Neutrophil (primary cell): Measurements from ENCODE around the gene KRTAP2-3.

Experiments used
- H3K27ac ChIP-seq: fragments of 200-600 bp; sonication (generic); 2 replicates; pipeline ENCODE4 v1.5.1; 2016; ENCODE audit warnings: mild to moderate bottlenecking, moderate library complexity
- H3K27me3 ChIP-seq: fragments of 200-600 bp; sonication (generic); 2 replicates; pipeline ENCODE4 v1.6.0; 2016; ENCODE audit warnings: mild to moderate bottlenecking
- H3K36me3 ChIP-seq: fragments of 200-600 bp; sonication (generic); 2 replicates; pipeline ENCODE4 v1.5.1; 2017
- H3K4me1 ChIP-seq, 2 experiments: fragments of 200-600 bp in 1 of 2; sonication (generic) in 1 of 2; 1 replicate in 1 of 2; 2 replicates in 1 of 2; pipeline versions ENCODE4 v1.5.1 to v1.6.1; 2013 to 2016; ENCODE audit warnings: low read depth in 1 of 2, low read length in 1 of 2, mild to moderate bottlenecking in 1 of 2, moderate library complexity in 1 of 2; ENCODE audit not compliant: control insufficient read depth in 1 of 2, insufficient read depth in 1 of 2
- H3K4me3 ChIP-seq, 2 experiments: fragments of 200-600 bp in 1 of 2; sonication (generic) in 1 of 2; 1 replicate in 1 of 2; 2 replicates in 1 of 2; pipeline ENCODE4 v1.5.1; 2013 to 2016; ENCODE audit warnings: low read depth in 1 of 2, low read length in 1 of 2, mild to moderate bottlenecking in 1 of 2, moderate library complexity in 1 of 2
- H3K9me3 ChIP-seq: fragments of 200-600 bp; sonication (generic); 2 replicates; pipeline ENCODE4 v1.5.1; 2016
- CTCF ChIP-seq: fragments of 200-600 bp; sonication (generic); IDR thresholded peaks from 2 replicates; pipeline ENCODE4 v1.5.1; 2016; ENCODE audit warnings: antibody characterized with exemption

Gene KRTAP2-3

DNA sequence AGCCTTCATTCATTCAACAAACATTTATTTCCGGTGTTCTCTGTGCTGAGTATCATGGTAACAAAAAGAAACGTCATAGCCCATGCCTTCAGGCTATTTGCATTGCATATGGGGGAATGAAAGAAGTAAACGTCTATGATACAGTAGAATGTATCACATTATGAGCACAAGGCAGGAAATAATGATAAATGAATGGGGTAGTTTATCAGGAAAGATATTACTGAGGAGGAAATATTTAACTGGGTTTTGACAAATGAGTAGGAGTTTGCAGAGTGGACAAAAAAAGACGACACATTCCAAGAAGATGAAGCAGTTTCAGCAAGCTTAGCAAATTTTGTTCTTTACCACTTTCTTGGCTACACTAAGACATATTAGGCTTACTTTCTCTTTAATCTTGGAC lies 22.7 kb upstream of the KRTAP2-3 start:
- no peak overlapping the region for H3K27ac ChIP-seq
- no peaks in the 10 kb centered on the region for H3K9me3 ChIP-seq
- no peak overlapping the region for H3K4me3 ChIP-seq
- no peaks in the 10 kb centered on the region for H3K36me3 ChIP-seq
- TF ChIP-seq CTCF: no peak
- H3K27me3 ChIP-seq: no peaks in the 10 kb centered on the region
- H3K4me1 ChIP-seq: no peaks in the 10 kb centered on the region

- Histone ChIP-seq H3K36me3 (no peaks in the 10 kb centered on the region), H3K4me1 (no peaks in the 10 kb centered on the region), H3K27me3 (peaks cover 10% of the 10 kb centered on the region), H3K27ac (no peak overlapping the region), H3K9me3 (no peaks in the 10 kb centered on the region), H3K4me3 (no peak overlapping the region)
- TF ChIP-seq CTCF: no peak
These were observed 16.9 kb upstream of the KRTAP2-3 start for GRCh38 chr17:41076788-41077187.

- Histone ChIP-seq H3K9me3 (no peaks in the 10 kb centered on the region), H3K4me1 (peaks cover 7 to 13% of the 10 kb centered on the region in 2 experiments), H3K4me3 (no peak overlapping the region), H3K36me3 (no peaks in the 10 kb centered on the region), H3K27me3 (peaks cover 10% of the 10 kb centered on the region), H3K27ac (no peak overlapping the region)
- TF ChIP-seq CTCF: no peak
These were observed 13.8 kb upstream of the KRTAP2-3 start for GRCh38 chr17:41073676-41074075.

DNA sequence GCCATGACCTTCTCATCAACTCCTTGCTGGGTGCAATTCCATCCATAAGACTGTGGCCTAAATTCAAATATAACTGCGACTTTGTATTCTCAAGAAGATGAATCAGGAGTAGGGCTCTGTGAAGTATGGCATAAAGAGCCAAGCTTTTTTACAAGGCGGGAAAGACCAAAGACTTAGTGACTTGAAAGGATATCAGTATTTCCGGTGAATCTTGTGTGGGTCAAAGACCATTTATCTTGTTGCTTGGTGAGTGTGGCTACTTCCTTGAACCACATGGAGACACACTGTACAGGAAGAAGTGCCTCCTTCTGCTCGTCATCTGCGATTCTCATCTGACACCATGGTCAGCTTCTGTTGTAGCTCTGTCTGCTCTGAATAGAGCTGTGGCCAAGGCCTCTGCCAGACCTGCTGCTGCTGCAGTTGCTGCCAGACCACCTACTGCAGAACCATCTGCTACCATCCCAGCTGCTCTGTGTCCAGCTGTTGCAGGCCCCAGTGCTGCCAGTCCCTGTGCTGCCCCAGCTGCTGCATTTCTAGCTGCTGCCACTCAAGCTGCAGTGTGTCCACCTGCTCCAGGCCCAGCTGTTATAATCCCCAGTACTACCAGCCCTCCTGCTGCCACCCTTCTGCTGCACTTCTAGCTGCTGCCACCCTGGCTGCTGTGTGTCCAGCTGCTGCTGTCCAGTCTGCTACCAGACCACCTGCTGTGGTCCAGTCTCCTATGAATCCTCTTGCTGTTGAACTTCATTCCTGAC lies 11.9 kb upstream of the KRTAP2-3 start:
- Histone ChIP-seq H3K4me1 (peaks cover 7 to 17% of the 10 kb centered on the region in 2 experiments), H3K36me3 (no peaks in the 10 kb centered on the region), H3K4me3 (no peak overlapping the region), H3K9me3 (no peaks in the 10 kb centered on the region), H3K27ac (no peak overlapping the region), H3K27me3 (peaks cover 10% of the 10 kb centered on the region)
- no peak for TF ChIP-seq CTCF

DNA sequence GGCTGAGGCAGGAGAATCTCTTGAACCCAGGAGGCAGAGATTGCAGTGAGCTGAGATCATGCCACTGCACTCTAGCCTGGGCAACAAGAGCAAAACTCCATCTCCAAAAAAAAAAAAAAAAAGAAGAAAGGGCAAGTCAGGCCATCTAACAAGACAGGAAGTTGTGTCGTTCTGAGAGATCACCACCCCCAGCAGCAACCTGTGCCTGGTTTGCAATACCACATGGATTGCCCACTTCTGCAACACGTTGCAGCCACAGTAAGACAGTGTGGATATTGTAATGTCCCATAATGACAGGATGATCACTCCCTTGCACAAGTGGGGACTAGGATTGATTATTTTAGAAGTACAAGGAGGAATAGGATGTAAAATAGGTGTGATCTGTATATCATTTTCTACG lies 9.1 kb upstream of the KRTAP2-3 start:
- no peak for TF ChIP-seq CTCF
- Histone ChIP-seq H3K27ac (no peak overlapping the region), H3K4me1 (peaks cover 7 to 17% of the 10 kb centered on the region in 2 experiments), H3K9me3 (no peaks in the 10 kb centered on the region), H3K36me3 (no peaks in the 10 kb centered on the region), H3K27me3 (peaks cover 12% of the 10 kb centered on the region), H3K4me3 (no peak overlapping the region)
